Activated CD4-positive, alpha-beta T cell treated with anti-CD3 and anti-CD28 coated beads for 1 hour (primary cell): ENCODE results near the gene IL26.
"Not testable (repeated sequence)": the region's sequence is repeated elsewhere in the genome, so short reads cannot be mapped to it uniquely, and the experiment has no call there.

Experiments
- DNase-seq: peaks from one replicate; pipeline ENCODE4 v3.0.0-alpha.2; 2020

Gene IL26

DNA sequence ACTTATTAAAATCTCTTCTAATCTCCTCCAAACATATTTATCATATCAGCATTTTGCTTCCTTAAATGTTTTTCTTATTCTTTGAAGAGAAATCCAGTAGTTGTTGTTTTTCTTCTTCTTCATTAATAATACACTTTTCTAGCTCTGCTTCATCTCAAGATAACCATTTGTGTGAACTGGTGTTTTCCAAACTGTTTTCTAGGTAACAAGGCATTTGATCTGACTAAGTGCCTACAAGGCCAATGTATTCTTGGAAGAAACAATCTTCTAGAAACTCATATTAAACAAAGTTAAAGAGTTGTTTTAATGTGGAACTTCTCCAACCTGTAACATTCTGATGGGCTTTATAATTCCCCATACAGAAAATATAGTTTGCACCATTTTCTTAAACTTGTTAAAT, 35.3 kb downstream of the IL26 start:
- no peak for DNase-seq

DNA sequence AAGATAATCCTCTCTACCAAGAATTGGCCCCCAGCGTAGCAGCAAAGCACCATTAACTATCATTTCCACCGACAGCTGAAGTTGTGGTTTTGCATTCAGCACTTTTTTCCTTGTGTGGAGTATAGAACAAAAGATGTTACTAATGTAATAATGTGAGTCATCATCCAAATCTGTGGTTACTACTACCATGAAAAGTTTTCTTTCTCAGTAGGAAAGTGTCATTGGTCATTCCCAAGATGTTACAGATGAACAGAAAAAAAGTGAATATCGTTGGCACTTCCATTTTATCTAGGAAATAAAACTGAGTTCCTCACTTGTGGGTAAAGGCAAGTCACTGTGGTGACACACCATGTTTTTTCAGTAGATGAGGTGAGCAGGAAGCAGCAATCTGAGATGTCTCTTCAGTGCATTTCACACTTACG, 35.8 kb downstream of the IL26 start:
- DNase-seq = no peak

DNA sequence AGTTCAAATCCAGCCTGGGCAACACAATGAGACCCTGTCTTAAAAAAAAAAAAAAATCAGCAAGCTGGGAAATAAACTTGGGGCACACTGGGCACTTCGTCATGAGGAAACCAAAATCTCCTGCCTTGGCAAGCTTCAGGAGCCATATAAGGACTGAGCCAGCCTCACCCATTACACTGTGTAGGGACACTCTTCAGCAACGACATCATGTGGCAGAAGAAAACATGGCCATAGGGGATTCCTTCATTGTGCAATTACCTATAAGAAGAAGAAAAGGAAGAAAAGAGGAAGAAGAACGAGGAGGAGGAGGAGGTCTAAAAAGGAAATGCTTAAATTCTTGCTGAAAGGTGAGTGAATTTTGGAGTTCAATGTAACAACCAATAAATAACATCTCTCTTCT, 40.0 kb downstream of the IL26 start:
- no peak for DNase-seq

DNA sequence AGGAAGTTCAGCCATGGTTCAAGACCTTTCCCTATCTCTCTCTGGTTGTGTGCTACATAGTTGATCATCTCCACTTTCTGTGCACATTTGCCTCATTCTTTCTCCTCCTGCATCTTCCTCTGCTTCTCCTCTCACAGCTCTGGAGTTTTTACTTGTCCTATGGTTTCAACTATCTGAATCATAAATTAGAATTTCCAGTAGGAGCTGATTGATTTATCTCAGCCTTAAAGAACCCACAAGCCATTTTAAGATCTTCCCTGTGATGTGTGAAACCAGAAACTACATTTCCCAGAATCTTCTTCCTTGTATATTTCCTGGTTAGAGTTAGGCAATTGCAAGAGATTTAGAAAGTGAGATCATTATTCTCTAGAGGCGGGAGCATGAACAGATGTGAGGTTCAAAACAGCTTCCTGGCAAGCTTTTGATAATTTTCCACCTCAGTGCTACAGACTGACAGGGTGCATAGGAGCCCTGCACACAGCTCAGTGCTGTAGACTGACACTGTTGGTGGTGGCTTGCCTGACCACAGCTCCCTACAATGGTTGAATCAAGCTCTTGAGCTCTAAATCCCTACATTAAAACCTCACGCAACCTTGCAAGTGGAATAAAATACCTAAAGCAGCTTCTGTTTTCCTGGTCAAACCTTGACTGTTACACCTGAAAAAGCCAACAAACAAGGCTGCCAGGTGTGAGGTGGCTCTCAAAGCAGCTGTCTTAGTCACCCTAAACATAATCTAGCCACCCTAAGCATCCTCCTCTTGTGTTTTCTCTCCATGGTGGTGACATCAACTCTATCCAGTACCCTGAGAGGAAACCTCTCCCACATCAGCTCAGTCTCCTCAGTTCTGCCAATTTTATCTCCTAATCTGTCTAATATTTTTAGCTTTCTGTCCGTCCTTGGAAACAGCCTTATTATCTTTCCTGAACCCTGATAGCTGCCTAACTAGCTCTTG, 44.5 kb downstream of the IL26 start:
- DNase-seq = no peak

DNA sequence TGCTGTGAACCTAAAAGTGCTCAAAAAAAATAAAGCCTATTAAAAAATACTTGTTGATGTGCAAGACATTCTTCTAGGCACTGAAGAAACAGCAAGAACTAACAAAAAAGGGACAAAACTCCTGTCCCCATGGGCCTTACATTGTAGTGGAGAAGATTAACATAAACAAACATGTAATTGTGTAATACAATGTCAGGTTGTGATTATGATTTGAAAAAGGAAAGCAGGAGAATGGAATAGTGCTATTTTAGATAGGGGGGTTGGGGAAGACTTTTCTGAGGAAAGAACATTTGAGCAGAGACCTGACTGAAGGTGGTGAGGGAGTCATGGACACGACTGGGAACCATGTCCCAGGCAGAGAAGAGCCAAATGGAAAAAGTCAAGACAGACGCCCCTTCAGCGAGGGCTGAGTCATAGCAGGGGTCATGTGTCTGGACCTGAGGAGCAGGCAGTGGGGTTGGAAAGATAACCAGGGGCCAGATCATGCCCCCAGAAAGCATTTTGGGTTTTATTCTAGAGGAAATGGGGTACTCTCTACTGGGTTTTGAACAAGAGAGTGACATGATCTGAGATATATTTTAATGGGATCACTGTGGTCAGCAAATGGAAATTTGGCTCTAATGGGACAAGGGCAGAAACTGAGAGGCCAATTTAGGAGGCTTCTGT, 46.7 kb downstream of the IL26 start:
- DNase-seq = no peak

DNA sequence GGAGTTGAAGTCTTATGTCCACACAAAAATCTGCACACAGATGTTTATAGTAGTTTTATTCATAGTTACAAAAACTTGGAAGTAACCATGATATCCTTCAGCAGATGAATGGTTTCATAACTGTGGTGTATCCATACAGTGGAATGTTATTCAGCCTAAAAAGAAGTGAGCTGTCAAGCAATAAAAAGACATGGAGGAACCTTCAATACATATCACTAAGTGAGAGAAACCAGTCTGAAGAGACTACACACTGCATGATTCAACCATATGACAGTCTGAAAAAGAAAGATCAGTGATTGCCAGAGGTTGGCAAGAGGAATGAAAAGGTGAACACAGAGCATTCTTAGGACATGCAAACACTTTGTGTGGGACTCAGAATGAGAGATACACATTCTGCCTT, 47.4 kb downstream of the IL26 start:
- no peak for DNase-seq

DNA sequence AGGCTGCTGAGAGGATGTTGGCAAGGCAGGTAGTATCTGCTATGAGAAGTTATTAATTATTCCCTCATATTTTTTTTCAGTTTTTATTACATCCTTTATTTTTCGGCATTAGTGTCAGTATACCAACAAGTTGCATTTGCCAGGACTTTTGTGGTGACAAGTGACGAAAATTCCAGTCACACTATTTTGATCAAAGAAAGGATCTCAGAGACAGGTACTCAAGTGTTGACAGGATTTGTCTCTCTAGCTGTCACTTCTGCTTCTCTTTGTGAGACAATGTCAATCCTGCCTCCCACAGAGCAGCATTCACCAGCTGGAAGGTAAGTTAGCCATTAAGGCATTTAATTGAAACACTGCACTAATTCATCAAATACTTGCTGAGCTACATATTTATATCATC, 48.0 kb downstream of the IL26 start:
- DNase-seq = no peak

DNA sequence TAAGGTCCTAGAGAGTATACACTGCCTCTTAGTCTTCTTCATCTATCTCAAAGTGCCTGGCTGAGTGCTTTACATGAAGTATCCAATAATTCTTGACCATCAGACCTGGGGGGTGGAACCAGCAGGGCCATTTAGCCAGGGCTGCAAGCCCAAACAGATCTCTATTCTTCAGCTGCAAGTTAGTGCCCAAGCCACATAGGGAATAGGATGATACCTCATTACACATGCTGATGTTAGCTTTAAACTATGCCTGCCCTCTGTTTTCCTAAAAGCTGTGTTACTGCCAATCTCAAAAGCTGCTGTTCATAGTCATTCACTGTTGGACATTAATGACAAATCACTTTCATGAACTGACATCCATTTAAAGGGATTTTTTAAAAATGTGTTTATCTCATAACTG, 49.4 kb downstream of the IL26 start:
- DNase-seq = no peak

DNA sequence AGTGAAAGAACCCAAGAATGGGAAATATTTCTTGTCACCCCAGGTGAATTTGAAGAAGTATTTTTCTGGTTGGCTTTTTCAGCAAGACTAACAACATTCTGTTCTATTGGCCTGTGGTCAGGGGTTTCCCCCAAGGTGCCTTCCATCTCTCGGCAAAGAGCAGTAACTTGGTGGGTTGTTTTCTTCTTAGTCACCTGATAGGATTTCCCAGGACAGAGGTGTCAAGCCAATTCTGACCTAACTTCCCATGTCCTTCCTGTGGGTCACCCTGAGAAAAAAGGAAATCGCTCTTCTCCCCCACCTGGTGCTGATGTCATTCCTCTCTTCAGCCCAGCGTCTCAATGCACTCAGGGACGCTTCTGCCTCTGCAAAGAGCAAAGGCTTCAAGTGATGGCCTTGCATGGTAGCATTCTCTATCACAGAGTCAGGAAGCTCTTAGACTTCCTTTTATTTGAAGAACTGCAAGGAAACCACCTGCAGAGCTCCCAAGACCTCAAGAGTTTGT, 50.0 kb downstream of the IL26 start:
- DNase-seq = peak; percentile 36

DNA sequence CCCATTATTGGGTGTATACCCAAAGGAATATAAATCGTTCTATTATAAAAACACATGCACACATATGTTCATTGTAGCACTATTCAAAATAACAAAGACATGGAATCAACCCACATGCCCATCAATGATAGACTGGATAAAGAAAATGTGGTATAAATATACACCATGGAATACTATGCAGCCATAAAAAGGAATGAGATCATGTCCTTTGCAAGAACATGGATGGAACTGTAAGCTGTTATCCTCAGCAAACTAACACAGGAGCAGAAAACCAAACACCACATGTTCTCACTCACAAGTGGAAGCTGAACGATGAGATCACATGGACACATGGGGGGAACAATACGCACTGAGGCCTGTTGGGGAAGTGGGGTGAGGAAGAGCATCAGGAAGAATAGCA, 50.8 kb downstream of the IL26 start:
- DNase-seq = not testable (repeated sequence)

DNA sequence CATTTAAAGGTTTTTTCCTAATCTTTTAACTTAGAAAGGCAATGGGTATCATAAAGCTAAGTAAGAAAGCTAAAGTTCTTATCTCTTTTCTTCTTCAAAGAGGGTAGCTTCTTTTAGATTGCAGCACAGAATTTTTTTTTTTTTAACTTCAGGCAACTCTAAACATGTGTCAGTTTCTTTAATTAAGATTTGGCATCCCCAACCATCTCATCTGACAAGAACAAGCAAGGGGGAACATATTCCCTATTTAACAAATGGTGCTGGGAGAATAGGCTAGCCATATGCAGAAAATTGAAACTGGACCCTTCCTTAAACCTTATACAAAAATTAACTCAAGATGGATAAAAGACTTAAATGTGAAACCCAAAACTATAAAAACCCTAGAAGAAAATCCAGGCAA, 51.8 kb downstream of the IL26 start:
- no peak for DNase-seq

DNA sequence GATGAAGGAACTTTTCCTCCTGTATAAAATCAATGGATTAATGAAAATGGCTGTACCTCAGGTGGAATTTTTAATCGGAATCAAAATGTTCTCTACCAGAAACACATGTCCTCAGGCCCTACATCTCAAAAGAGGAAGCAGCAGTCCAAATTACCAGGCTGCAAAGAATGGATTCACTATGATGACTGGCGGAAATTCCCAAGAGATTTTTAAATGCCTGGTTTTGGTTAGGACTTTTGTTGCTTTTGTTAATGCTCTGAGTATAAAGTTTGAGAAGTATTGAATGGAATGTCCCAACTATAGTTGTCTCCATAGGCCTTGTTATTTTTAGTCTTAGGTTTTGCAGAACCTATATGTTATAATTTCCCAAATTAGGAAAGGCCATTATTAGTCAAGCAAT, 54.9 kb downstream of the IL26 start:
- DNase-seq = no peak

DNA sequence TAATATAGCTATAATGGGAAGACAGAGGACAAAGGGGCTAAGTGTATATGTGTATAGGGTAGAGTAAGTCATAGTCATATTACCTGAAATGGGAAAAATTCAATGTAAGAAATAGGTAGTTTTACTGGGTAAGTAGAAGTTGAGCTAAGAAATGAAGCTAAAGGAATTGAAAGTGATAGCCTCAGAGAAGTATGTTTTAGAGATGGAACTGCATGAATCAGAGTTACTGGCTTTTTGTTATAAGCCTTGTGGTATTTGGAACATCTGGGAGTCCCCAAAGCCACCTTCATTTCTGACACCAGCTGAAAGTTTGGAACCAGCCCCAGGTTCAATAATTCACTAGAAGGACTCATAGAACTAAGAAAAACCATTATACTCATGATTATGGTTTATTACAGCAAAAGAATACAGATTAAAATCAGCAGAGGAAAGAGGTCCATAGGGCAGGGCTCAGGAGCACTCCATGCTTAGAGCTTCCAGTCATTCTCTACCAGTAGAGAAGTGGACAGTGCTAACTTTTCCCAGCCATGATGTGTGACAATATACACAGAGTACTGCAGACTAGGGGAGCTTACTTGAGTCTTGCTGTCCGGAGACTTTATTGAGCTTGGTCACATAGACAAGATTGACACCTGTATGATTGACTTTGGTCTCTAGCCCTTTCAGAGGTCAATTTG, 56.3 kb downstream of the IL26 start:
- DNase-seq = no peak

DNA sequence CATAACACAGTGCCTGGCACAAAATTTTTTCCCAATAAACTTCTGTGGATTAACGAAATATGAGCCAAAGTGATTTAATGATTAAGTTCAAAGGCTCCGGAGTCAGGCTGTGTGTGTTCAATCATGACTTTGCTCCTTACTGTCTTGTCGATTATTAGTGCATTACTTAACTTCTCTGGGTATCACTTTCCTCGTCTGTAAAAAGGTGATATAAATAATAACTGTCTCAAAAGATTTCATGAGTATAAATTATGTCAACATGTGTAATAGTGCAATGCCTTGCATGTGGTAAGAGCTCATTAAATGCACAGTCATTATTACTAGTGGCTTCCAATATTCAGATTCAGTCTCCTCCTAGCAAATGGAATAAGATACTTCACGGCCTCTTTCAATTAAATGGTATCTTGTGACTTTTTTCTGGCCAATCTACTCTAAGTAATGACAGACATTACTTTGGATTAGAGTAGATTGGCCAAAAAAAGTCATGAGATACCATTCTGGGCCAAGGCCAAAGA, 59.2 kb downstream of the IL26 start:
- DNase-seq = no peak

DNA sequence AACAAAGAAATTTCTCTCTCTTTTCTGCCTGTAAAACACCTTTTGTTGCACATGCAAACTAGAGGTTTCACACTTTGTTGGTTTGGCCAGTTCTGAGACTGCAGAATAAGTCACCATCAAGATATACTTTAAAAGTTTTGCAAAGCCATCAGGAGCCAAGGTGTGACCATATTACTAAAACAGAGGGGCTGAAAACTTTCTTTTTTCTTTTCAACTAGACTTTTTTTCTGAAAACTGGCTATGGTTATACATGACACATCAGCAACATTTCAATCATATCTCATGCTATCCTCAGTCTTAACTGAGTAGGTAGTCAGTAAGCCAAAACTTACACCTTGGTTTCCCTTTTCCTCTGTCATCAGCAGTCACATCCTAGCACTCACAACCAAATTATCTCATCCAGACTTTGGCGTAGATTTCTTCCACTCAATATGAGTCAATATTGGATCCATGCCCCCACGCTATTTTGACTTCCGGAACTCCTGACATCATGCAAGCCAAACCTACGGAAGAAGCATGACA, 62.0 kb downstream of the IL26 start:
- no peak for DNase-seq

DNA sequence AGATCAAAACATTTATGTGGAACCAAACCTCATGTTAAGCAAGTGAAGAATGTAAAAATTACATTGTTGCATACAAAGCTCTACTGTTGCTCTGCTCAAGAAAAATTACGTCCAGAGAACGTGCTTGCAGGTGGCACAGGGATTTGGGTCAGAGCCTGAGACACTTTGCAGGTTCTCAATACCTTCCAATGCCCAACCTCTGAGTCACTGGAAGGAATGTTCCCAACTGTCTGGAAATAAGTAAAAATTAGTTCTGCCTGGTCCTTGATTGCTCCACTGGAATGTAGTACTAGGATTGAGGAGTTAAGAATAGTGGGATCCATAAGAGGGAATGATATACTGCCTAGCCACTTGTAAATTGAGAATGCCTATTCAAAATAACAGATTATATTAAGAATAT, 63.2 kb downstream of the IL26 start:
- DNase-seq = no peak

DNA sequence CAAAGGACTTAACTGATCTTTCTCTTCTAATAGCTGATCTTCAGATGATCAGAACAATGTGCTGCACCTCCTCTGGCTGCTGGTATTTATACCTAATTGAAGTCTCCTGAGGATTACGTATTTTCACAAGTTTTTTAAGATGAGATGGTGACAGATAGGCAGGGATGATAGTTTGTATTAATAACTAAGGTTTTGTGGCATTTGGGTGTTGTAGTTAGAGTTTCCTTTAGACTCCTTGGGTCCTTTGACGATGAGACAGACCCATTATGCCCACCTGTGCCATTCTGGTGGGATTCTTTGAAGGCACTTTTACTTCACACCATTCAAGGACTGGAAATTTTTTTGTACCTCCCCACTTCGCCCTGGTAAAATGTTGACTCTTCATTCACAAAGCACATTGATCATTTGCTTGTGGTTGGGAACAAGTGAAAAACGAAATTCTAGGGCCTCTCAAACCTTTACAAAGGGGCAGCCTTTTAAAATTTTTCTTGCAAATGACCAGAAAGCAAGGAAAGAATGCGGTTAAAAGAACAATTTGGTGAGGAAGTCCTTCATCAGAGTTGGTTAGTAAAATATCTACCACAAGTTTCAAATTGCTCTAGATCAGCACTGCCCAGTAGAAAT, 65.8 kb downstream of the IL26 start, which contains the start of gene IFNG:
IFNG (minus strand) TSS at position 60 of the 624 bp plus-strand sequence. CDS start 125 bp downstream, outside the sequence.
- no peak for DNase-seq

DNA sequence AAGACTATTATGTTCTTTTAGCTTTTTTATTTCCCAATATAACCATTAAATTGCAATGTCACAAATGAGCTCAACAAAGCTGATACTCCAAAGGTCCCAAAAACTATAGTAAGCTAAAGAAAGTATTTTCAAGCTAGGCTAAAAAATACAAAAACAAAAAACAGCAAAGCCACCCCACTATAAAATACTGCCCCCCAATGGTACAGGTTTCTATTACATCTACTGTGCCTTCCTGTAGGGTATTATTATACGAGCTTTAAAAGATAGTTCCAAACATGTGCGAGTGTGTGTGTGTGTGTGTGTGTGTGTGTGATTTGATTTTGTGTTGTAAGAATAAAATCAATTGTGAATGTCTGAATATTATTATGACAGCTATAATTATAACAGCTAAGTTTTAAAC, 67.2 kb downstream of the IL26 start:
- no peak for DNase-seq

DNA sequence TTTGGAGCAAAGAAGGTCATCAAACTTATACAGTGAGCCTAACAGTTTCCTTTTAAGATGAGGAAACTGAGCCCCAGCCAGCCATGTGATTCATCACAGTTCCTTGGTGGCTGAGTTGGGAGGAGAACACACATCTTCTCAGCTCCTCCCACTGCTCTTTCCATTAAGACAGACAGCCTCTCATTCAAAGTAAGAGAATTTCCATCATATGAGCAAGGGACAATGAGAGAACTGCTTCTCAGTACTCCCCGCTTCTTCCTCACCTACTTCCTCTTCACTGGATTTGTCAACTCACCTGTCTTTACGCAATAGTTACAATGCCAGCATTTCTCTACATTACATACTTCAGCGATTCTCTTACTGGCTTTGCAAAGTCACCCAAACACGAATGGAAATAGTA, 68.2 kb downstream of the IL26 start:
- no peak for DNase-seq

DNA sequence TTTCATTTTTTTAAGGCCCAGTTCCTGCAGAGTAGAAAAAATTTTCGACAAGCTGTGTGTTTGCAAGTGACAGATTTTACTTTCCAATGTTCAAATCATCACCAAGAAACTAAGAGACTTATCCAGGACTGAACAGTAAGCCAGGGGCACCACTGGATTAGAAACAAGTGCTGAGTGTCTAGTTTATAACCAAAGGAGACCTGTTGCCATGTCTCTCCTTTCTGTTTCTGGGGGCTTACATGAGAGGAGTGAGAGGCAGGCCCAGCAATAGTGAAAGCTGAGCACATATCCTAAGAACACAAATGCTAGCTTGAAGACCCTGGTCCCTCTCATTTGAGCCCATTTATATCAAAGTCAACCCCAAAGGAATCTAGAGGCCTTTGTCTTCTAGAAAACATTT, 69.0 kb downstream of the IL26 start:
- DNase-seq = no peak

DNA sequence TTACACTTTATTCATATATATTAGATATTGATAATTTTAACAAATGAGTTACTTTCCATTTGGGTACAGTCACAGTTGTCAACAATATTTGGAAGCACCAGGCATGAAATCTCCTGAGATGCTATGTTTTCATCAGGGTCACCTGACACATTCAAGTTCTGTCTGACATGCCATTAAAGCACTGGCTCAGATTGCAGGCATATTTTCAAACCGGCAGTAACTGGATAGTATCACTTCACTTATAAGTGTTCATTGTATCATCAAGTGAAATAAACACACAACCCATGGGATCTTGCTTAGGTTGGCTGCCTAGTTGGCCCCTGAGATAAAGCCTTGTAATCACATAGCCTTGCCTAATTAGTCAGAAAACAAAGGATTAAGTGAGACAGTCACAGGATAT, 70.8 kb downstream of the IL26 start:
- no peak for DNase-seq
